Left ventricle myocardium inferior (tissue), 1 donor: ENCODE results near the gene HSDL2. TPM values are rescaled to one million over a fixed set of nuclear protein-coding genes. Genes with fewer than 3 reads are reported as not detected.

Experiments used
- DNase-seq: peaks from one replicate; pipeline ENCODE4 v3.0.0-alpha.2; 2020
- H3K27ac ChIP-seq: fragments of 200-600 bp; replicated peaks from 2 replicates; pipeline ENCODE4 v1.8.0; 2021
- H3K27me3 ChIP-seq: fragments of 200-600 bp; 2 replicates; pipeline ENCODE4 v1.8.0; 2021; ENCODE audit warnings: low read depth
- H3K36me3 ChIP-seq: fragments of 200-600 bp; 2 replicates; pipeline ENCODE4 v1.8.0; 2021
- H3K4me1 ChIP-seq: fragments of 200-600 bp; 2 replicates; pipeline ENCODE4 v1.8.0; 2021
- H3K4me3 ChIP-seq: fragments of 200-600 bp; 2 replicates; pipeline ENCODE4 v1.8.0; 2021; ENCODE audit warnings: mild to moderate bottlenecking, moderate library complexity
- H3K9me3 ChIP-seq: fragments of 200-600 bp; replicated peaks from 2 replicates; pipeline ENCODE4 v1.8.0; 2021
- CTCF ChIP-seq: fragments of 200-600 bp; IDR thresholded peaks from 2 replicates; pipeline ENCODE4 v1.8.0; 2021; ENCODE audit warnings: antibody characterized with exemption, mild to moderate bottlenecking, borderline replicate concordance
- intact Hi-C: fragments of 100-400 bp; cut with micrococcal nuclease; formaldehyde crosslinking; loops from one replicate; pipeline ENCODE4 v1.11.0; 2022
- total RNA-seq: library from RNA; stranded (reverse); fragmentation: NEBNext Ultra II Directional; extraction: Animal tissue kit (Norgen Biotek cat#: 25700); gene quantifications from one replicate; pipeline ENCODE4 v1.2.1, GENCODE V29; 2021
- donor health status: DM: no; HTN: yes; CAD: no; lungs with severe emphysema.

HSDL2 gene
- total RNA-seq, 1 donor from 2014 or later, result 234 TPM

DNA sequence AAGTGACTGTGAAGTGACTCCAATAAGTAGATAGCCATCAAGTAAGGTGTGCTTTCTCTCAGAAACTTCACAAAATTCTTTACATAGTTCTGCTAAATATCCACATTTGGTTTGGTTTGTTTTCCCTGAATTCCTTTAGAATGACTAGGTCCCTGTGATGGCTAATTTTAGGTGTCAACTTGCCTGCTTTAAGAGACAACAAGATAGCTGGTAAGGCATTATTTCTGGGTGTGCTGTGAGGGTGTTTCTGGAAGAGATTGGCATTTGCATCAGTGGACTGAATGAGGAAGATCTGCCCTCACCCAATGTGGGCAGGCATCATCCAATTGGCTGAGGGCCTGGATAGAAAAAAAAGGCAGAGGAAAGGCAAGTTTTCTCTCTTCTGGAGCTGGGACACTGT is 38.2 kb upstream of the HSDL2 start:
- no peaks in the 10 kb centered on the region for H3K9me3 ChIP-seq
- no peak overlapping the region for H3K4me3 ChIP-seq
- intact Hi-C loops, result no loop called here
- H3K36me3 ChIP-seq, result no peaks in the 10 kb centered on the region
- H3K27me3 ChIP-seq, result no peaks in the 10 kb centered on the region
- no peak for TF ChIP-seq CTCF
- no peak for DNase-seq
- no peaks in the 10 kb centered on the region for H3K4me1 ChIP-seq
- no peak overlapping the region for H3K27ac ChIP-seq

DNA sequence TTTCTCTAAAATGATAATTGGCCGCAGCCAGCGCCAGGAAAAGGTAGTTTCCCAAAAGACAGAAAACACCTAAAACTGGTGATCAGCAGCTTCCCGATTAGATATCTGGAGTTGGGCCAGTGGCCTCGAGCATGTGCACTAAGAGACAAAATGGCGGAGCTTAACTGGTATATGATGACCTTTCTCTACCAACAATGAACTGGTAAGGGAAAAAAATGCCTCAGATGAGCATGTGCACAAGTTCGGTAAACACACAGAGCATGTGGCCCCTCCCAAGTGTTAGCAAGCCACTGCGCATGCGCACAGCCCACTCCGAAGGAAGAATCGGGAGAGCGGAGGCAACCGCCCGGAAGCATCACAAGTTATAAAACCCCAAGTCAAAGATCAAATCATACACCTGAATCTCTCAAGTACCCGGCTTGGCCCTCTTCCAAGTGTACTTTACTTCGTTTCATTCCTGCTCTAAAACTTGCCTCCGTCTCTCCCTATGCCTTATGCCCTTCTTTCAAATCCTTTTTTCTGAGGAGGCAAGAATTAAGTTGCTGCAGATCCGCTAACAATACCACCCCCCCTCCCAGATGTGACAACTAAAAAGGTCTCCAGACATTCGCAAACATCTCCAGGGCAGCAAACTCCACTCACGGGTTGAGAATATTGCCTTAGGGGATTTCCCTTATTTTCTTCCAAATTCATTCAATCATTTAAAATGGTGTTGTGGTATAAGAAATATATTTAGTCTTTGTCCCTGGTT is 31.5 kb upstream of the HSDL2 start:
- Histone ChIP-seq H3K36me3 (no peaks in the 10 kb centered on the region), H3K27ac (peak overlapping the region; percentile 33)
- intact Hi-C loops, result no loop called here

DNA sequence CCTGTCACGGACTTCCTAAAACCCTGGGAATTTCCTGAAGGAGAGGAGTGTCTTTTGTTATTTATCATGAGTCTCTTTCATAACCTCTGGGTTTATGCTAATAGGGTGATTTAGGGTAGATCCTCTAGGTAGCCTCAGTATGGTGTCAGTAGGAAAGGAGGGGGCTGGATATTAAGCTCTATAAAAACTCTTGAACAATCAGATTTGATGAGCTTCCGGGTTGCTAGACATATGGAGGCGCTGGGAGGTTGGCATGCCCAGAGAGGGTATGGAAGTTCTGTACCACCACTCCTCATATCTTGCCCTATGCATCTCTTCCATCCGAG is 30.9 kb upstream of the HSDL2 start:
- Histone ChIP-seq H3K4me1 (peaks cover 12% of the 10 kb centered on the region), H3K36me3 (no peaks in the 10 kb centered on the region), H3K27ac (peak overlapping the region; percentile 33), H3K9me3 (no peaks in the 10 kb centered on the region), H3K4me3 (peak overlapping the region; percentile 65), H3K27me3 (no peaks in the 10 kb centered on the region)
- no peak for DNase-seq
- intact Hi-C loops, result no loop called here
- TF ChIP-seq CTCF, result no peak

More for the DNA sequence above, 31.5 kb upstream of the HSDL2 start:
- Histone ChIP-seq H3K9me3 (no peaks in the 10 kb centered on the region), H3K27me3 (no peaks in the 10 kb centered on the region), H3K4me3 (peak overlapping the region; percentile 65), H3K4me1 (peaks cover 12% of the 10 kb centered on the region)
- no peak for TF ChIP-seq CTCF
- peak; percentile 80 for DNase-seq

- Histone ChIP-seq H3K36me3 (no peaks in the 10 kb centered on the region), H3K27me3 (no peaks in the 10 kb centered on the region), H3K4me3 (no peak overlapping the region), H3K9me3 (no peaks in the 10 kb centered on the region), H3K27ac (no peak overlapping the region), H3K4me1 (peaks cover 12% of the 10 kb centered on the region)
- no peak for TF ChIP-seq CTCF
- no peak for DNase-seq
- intact Hi-C loops, result no loop called here
These were observed 28.7 kb upstream of the HSDL2 start for GRCh38 chr9:112351184-112351583.

DNA sequence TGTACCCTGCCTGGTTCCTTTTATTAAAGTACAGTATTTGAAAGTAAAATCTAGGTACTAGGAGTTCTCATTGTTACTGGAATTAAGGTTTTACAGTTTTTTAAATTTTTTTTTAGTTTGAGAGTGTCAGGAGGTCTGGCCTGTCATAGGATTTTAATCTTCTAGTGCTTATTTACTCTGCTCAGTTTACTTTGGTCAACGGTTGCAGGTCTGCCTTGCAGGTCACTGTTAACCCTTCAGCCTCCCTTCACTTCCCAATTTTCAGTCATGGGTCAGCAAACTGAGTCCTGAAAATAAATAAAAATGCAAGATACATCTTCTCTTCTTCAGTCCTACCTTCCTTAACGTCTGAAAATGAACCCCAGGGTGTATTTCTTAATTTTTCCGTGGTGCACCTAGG is 27.7 kb upstream of the HSDL2 start:
- no peak overlapping the region for H3K27ac ChIP-seq
- intact Hi-C loops, result no loop called here

More for the DNA sequence above, 27.7 kb upstream of the HSDL2 start:
- TF ChIP-seq CTCF, result no peak
- H3K36me3 ChIP-seq, result no peaks in the 10 kb centered on the region
- peaks cover 12% of the 10 kb centered on the region for H3K4me1 ChIP-seq
- H3K4me3 ChIP-seq, result no peak overlapping the region
- H3K27me3 ChIP-seq, result no peaks in the 10 kb centered on the region
- no peaks in the 10 kb centered on the region for H3K9me3 ChIP-seq
- no peak for DNase-seq
